Femur (tissue), 1 donor: ENCODE data around the gene NCK1.
A peak's percentile ranks its signal among the peaks of the same experiment; 100 is the strongest.

Source experiments
- DNase-seq: peaks from one replicate; pipeline ENCODE4 v3.0.0-alpha.2; 2017

Gene NCK1

DNA sequence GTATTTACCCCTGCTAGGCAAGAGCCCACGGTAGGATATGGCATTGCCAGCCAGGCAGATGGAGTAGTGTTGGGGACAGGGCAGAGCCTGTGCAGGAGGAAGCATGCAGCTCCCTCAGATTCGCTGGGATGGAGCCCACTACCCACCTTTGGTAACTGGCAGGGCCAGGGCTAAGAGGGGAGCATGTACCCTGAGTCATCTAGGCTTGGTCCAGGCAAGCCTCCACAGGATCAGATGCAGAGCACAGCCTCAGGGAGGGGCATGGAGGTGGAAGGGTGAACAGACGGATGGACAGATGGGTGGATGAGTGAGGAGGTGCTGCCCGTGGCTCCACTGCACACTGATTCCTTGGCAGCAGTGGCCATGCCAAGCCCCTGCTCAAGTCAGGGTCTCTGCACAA lies 128.8 kb downstream of the NCK1 start:
- DNase-seq: no peak

GRCh38 chr3:136992115-136992514 lies 130.1 kb downstream of the NCK1 start:
- DNase-seq: no peak

- DNase-seq: peak; percentile 41
Measured at GRCh38 chr3:136994772-136995516, 132.9 kb downstream of the NCK1 start.

- no peak for DNase-seq
Measured at GRCh38 chr3:136995652-136996051, 133.6 kb downstream of the NCK1 start.
